GM12891 (cell line): Measurements from ENCODE around the gene SCNN1B.

Experiments
- POLR2A ChIP-seq: IDR thresholded peaks from 2 replicates; pipeline ENCODE4 v1.6.1; 2011; ENCODE audit warnings: low read depth, low read length, control low read depth
- POLR2AphosphoS5 ChIP-seq: IDR thresholded peaks from 2 replicates; pipeline ENCODE4 v1.6.1; 2011; ENCODE audit warnings: low read depth, low read length, control low read depth

GRCh38 chr16:23323224-23324030 lies 21.3 kb downstream of the SCNN1B start:
- TF ChIP-seq POLR2AphosphoS5: no peak
- TF ChIP-seq POLR2A: no peak
